Lower lobe of right lung (tissue), 2 donors: ENCODE results near the gene FSTL4. TPM values are rescaled to one million over a fixed set of nuclear protein-coding genes. Genes with fewer than 3 reads are reported as not detected.

Source experiments
- ATAC-seq, 2 donors: fragments of 200-7000 bp; cut with Tn5 transposase; one replicate each; pipeline ENCODE4 v1.9.1; 2020 to 2022; ENCODE audit warnings: mild to moderate bottlenecking in 2 of 2, moderate library complexity in 2 of 2
- DNase-seq: peaks from one replicate; pipeline ENCODE4 v3.0.0-alpha.2; 2020
- H3K27ac ChIP-seq: fragments of 200-600 bp; one replicate; pipeline ENCODE4 v1.8.0; 2022
- H3K27me3 ChIP-seq: fragments of 200-600 bp; one replicate; pipeline ENCODE4 v1.8.0; 2022; ENCODE audit warnings: low read depth
- H3K36me3 ChIP-seq: fragments of 200-600 bp; one replicate; pipeline ENCODE4 v1.8.0; 2022; ENCODE audit warnings: mild to moderate bottlenecking
- H3K4me1 ChIP-seq: fragments of 200-600 bp; one replicate; pipeline ENCODE4 v1.8.0; 2022
- H3K4me3 ChIP-seq: fragments of 200-600 bp; one replicate; pipeline ENCODE4 v1.8.0; 2022; ENCODE audit warnings: mild to moderate bottlenecking
- H3K9me3 ChIP-seq: fragments of 200-600 bp; one replicate; pipeline ENCODE4 v1.8.0; 2022
- CTCF ChIP-seq: fragments of 200-600 bp; IDR thresholded peaks from one replicate; pipeline ENCODE4 v1.8.0; 2022; ENCODE audit warnings: antibody characterized with exemption, mild to moderate bottlenecking
- intact Hi-C: fragments of 100-400 bp; cut with DNase I; formaldehyde crosslinking; loops from one replicate; pipeline ENCODE4 v1.11.0; 2022
- total RNA-seq: library from RNA; stranded (reverse); fragmentation: NEBNext Ultra II Directional; extraction: Animal tissue kit (Norgen Biotek cat#: 25700); gene quantifications from one replicate; pipeline ENCODE4 v1.2.1, GENCODE V29; 2021
- donor health status: DM: no; HTN: yes; CAD: no; lungs with severe emphysema.

The FSTL4 gene
- total RNA-seq, 1 donor from 2014 or later, result 1.9 TPM

- Histone ChIP-seq H3K9me3 (no peaks in the 10 kb centered on the region), H3K36me3 (no peaks in the 10 kb centered on the region), H3K4me1 (no peaks in the 10 kb centered on the region), H3K27ac (no peak overlapping the region), H3K4me3 (no peak overlapping the region), H3K27me3 (no peaks in the 10 kb centered on the region)
- ATAC-seq (no peak), DNase-seq (no peak)
- intact Hi-C loops, result no loop called here
- no peak for TF ChIP-seq CTCF
Observed at GRCh38 chr5:133384120-133384855, 228.1 kb downstream of the FSTL4 start.

GRCh38 chr5:133383580-133383939, 228.8 kb downstream of the FSTL4 start:
- Histone ChIP-seq H3K36me3 (no peaks in the 10 kb centered on the region), H3K4me3 (no peak overlapping the region), H3K27ac (no peak overlapping the region), H3K9me3 (no peaks in the 10 kb centered on the region), H3K27me3 (no peaks in the 10 kb centered on the region), H3K4me1 (no peaks in the 10 kb centered on the region)
- no peak for TF ChIP-seq CTCF
- intact Hi-C loops, result no loop called here
- DNase-seq (no peak), ATAC-seq (no peak)

- H3K27ac ChIP-seq, result no peak overlapping the region
- intact Hi-C loops, result no loop called here
- H3K4me3 ChIP-seq, result no peak overlapping the region
- DNase-seq, result no peak
- ATAC-seq, result no peak
- no peaks in the 10 kb centered on the region for H3K27me3 ChIP-seq
- no peaks in the 10 kb centered on the region for H3K36me3 ChIP-seq
- no peak for TF ChIP-seq CTCF
- H3K4me1 ChIP-seq, result no peaks in the 10 kb centered on the region
- H3K9me3 ChIP-seq, result peaks cover 4% of the 10 kb centered on the region
Observed at GRCh38 chr5:133382661-133383579, 229.4 kb downstream of the FSTL4 start.

- no peaks in the 10 kb centered on the region for H3K4me1 ChIP-seq
- no peaks in the 10 kb centered on the region for H3K36me3 ChIP-seq
- H3K4me3 ChIP-seq, result no peak overlapping the region
- H3K27ac ChIP-seq, result no peak overlapping the region
- peaks cover 12% of the 10 kb centered on the region for H3K9me3 ChIP-seq
- DNase-seq (no peak), ATAC-seq (no peak)
- no peak for TF ChIP-seq CTCF
- no peaks in the 10 kb centered on the region for H3K27me3 ChIP-seq
- intact Hi-C loops, result no loop called here
Observed at GRCh38 chr5:133381571-133382365, 230.6 kb downstream of the FSTL4 start.

- Histone ChIP-seq H3K27ac (no peak overlapping the region), H3K27me3 (no peaks in the 10 kb centered on the region), H3K36me3 (no peaks in the 10 kb centered on the region), H3K9me3 (peaks cover 12% of the 10 kb centered on the region), H3K4me1 (no peaks in the 10 kb centered on the region), H3K4me3 (no peak overlapping the region)
- DNase-seq (no peak), ATAC-seq (no peak)
- no peak for TF ChIP-seq CTCF
- intact Hi-C loops, result no loop called here
Observed at GRCh38 chr5:133381041-133381440, 231.3 kb downstream of the FSTL4 start.
